ENCODE measurements around the gene MR1. TPM values are rescaled to one million over a fixed set of nuclear protein-coding genes. Genes with fewer than 3 reads are reported as not detected.

MR1 gene
- total and polyA plus RNA-seq, 2 of the 13 experiments (the other 11 are each of a cell fraction or from before 2014, with no cell fraction given) = 7.7 to 10.4 TPM

DNA sequence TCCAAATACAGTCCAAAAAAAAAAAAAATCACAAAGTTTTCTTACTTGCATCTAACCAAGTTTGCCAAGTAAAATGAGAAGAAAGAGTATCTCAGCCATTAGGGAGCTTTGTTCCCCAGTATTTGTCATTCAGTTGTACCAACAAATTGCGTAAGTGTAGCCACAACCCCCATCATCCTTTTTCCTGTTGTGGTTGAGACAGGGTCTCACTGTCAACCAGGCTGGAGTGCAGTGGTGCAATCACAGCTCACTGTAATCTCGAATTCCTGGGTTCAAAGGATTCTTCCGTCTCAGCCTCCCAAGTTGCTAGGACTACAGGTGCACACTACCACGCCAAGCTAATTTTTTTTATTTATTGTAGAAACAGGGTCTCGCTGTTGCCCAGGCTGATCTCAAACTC, 20.6 kb upstream of the MR1 start (continued):
- TF ChIP-seq, protein P1, sequence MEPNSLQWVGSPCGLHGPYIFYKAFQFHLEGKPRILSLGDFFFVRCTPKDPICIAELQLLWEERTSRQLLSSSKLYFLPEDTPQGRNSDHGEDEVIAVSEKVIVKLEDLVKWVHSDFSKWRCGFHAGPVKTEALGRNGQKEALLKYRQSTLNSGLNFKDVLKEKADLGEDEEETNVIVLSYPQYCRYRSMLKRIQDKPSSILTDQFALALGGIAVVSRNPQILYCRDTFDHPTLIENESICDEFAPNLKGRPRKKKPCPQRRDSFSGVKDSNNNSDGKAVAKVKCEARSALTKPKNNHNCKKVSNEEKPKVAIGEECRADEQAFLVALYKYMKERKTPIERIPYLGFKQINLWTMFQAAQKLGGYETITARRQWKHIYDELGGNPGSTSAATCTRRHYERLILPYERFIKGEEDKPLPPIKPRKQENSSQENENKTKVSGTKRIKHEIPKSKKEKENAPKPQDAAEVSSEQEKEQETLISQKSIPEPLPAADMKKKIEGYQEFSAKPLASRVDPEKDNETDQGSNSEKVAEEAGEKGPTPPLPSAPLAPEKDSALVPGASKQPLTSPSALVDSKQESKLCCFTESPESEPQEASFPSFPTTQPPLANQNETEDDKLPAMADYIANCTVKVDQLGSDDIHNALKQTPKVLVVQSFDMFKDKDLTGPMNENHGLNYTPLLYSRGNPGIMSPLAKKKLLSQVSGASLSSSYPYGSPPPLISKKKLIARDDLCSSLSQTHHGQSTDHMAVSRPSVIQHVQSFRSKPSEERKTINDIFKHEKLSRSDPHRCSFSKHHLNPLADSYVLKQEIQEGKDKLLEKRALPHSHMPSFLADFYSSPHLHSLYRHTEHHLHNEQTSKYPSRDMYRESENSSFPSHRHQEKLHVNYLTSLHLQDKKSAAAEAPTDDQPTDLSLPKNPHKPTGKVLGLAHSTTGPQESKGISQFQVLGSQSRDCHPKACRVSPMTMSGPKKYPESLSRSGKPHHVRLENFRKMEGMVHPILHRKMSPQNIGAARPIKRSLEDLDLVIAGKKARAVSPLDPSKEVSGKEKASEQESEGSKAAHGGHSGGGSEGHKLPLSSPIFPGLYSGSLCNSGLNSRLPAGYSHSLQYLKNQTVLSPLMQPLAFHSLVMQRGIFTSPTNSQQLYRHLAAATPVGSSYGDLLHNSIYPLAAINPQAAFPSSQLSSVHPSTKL (CRISPR knock-in tag; IDR thresholded peaks at IDR 0.05) = peak; percentile 67
- TF ChIP-seq, protein P2, sequence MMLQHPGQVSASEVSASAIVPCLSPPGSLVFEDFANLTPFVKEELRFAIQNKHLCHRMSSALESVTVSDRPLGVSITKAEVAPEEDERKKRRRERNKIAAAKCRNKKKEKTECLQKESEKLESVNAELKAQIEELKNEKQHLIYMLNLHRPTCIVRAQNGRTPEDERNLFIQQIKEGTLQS (CRISPR knock-in tag; IDR thresholded peaks at IDR 0.05) = no peak
- TF ChIP-seq, protein P3, sequence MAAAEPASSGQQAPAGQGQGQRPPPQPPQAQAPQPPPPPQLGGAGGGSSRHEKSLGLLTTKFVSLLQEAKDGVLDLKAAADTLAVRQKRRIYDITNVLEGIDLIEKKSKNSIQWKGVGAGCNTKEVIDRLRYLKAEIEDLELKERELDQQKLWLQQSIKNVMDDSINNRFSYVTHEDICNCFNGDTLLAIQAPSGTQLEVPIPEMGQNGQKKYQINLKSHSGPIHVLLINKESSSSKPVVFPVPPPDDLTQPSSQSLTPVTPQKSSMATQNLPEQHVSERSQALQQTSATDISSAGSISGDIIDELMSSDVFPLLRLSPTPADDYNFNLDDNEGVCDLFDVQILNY (CRISPR knock-in tag; conservative IDR thresholded peaks at IDR 0.05) = no peak
- TF ChIP-seq, protein P4, sequence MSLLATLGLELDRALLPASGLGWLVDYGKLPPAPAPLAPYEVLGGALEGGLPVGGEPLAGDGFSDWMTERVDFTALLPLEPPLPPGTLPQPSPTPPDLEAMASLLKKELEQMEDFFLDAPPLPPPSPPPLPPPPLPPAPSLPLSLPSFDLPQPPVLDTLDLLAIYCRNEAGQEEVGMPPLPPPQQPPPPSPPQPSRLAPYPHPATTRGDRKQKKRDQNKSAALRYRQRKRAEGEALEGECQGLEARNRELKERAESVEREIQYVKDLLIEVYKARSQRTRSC (CRISPR knock-in tag; IDR thresholded peaks at IDR 0.05; ENCODE audit: low read depth) = no peak
- TF ChIP-seq ZNF616 (CRISPR knock-in tag; IDR thresholded peaks at IDR 0.05; ENCODE audit: low read depth) = no peak
- no peak for TF ChIP-seq NFE2L2 (IDR thresholded peaks at IDR 0.05; ENCODE audit: low read length)
- TF ChIP-seq, protein P5, sequence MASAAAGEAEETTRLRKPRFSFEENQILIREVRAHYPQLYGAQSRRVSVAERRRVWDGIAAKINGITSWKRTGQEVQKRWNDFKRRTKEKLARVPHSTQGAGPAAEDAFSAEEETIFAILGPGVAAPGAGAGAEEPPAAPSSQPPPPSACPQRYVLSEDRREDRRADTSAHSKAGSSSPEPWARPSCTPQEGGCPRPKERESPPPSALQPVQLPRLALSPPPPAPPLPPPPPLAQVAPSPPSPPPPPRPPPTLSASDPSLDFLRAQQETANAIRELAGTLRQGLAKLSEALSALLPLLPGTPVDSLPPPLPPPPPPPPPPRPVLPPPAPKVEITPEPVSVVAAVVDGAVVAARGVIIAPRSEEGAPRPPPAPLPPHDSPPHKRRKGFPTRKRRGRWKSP (CRISPR knock-in tag; IDR thresholded peaks at IDR 0.05) = no peak
- TF ChIP-seq HDAC2 (CRISPR knock-in tag; IDR thresholded peaks at IDR 0.05) = peak; percentile 19; the same call in 1 of the 2 replicates
- TF ChIP-seq ATF7-NPFF (CRISPR knock-in tag; IDR thresholded peaks at IDR 0.05; ENCODE audit: low read depth) = no peak
- no peak for TF ChIP-seq ARID2 (CRISPR knock-in tag; IDR thresholded peaks at IDR 0.05; ENCODE audit: borderline replicate concordance)
- TF ChIP-seq ZNF343 (CRISPR knock-in tag; IDR thresholded peaks at IDR 0.05) = no peak
- peak; percentile 63; the same call in 1 of the 2 replicates for TF ChIP-seq NCOA2 (CRISPR knock-in tag; IDR thresholded peaks at IDR 0.05)
- TF ChIP-seq, protein P6, sequence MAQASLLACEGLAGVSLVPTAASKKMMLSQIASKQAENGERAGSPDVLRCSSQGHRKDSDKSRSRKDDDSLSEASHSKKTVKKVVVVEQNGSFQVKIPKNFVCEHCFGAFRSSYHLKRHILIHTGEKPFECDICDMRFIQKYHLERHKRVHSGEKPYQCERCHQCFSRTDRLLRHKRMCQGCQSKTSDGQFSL (CRISPR knock-in tag; IDR thresholded peaks at IDR 0.05) = no peak
- no peak for TF ChIP-seq ZNF773 (CRISPR knock-in tag; IDR thresholded peaks at IDR 0.05; ENCODE audit: borderline replicate concordance)
- no peak for TF ChIP-seq NCOR1 (IDR thresholded peaks at IDR 0.05; ENCODE audit: borderline replicate concordance, low read length)
- TF ChIP-seq, protein P7, sequence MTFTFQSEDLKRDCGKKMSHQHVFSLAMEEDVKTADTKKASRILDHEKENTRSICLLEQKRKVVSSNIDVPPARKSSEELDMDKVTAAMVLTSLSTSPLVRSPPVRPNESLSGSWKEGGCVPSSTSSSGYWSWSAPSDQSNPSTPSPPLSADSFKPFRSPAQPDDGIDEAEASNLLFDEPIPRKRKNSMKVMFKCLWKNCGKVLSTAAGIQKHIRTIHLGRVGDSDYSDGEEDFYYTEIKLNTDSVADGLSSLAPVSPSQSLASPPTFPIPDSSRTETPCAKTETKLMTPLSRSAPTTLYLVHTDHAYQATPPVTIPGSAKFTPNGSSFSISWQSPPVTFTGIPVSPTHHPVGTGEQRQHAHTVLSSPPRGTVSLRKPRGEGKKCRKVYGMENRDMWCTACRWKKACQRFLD (CRISPR knock-in tag; IDR thresholded peaks at IDR 0.05; ENCODE audit: borderline replicate concordance) = no peak
- no peak for TF ChIP-seq SRSF1 (optimal IDR thresholded peaks at IDR 0.05; ENCODE audit: low read depth, low read length)
- no peak for TF ChIP-seq NAIF1 (CRISPR knock-in tag; IDR thresholded peaks at IDR 0.05; ENCODE audit: borderline replicate concordance)
- TF ChIP-seq HOXA7 (CRISPR knock-in tag; IDR thresholded peaks at IDR 0.05) = no peak
- peak; percentile 45 for TF ChIP-seq TEAD3 (CRISPR knock-in tag; optimal IDR thresholded peaks at IDR 0.05; ENCODE audit: borderline replicate concordance)
- no peak for TF ChIP-seq ZNF7 (CRISPR knock-in tag; IDR thresholded peaks at IDR 0.05)
- TF ChIP-seq ZNF781 (CRISPR knock-in tag; IDR thresholded peaks at IDR 0.05; ENCODE audit: borderline replicate concordance, not compliant biosample characterization) = no peak
- TF ChIP-seq HNRNPH1 (optimal IDR thresholded peaks at IDR 0.05; ENCODE audit: low read depth, low read length) = no peak
